Tibial nerve (tissue), 4 donors: ENCODE measurements around the gene CHMP4B.

Experiments used
- CTCF ChIP-seq, 5 experiments: fragments of 200-600 bp in 3 of 5; fragments of 450-650 bp in 2 of 5; sonication (generic) in 3 of 5; IDR thresholded peaks; one replicate each; pipeline ENCODE4 v1.5.1; 2016 to 2019; ENCODE audit warnings: antibody characterized with exemption in 5 of 5, mild to moderate bottlenecking in 3 of 5, moderate library complexity in 2 of 5
- EP300 ChIP-seq, 2 donors: sonication (generic); formaldehyde crosslinking; IDR thresholded peaks; one replicate each; pipeline ENCODE4 v1.6.1; 2017; ENCODE audit warnings: antibody characterized with exemption in 2 of 2, mild to moderate bottlenecking in 1 of 2
- POLR2A ChIP-seq, 2 donors: fragments of 450-650 bp; IDR thresholded peaks; one replicate each; pipeline ENCODE4 v1.6.1; 2017; ENCODE audit warnings: antibody characterized with exemption in 2 of 2, mild to moderate bottlenecking in 2 of 2, moderate library complexity in 2 of 2

DNA sequence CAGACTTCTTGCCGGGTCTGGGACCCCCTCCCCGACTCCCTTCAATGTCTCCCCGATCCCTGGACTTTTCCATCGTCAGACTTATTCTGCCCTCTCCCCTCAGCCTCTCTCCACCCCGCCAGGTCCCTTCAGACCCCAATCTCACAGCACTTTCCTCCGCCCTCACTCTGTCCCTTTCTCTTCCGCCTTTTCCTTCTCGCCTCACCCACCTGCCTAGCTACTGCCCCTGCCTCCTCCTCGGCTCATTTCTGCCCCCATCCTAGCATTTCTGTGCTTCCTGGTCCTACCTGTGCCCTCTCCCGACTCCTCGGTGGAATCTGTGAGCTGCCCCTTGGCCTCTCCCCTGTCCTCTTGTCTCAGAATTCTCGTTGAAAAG, 616 bp downstream of the CHMP4B start:
- TF ChIP-seq POLR2A (IDR thresholded peaks at IDR 0.05) (no peak), EP300 (IDR thresholded peaks at IDR 0.05) (no peak), CTCF (IDR thresholded peaks at IDR 0.05) (no peak)
